ENCODE measurements around the gene PCDHGB4.
"Not testable (repeated sequence)": the region's sequence is repeated elsewhere in the genome, so short reads cannot be mapped to it uniquely, and the experiment has no call there.

Gene PCDHGB4

GRCh38 chr5:141399555-141400258, 12.2 kb downstream of the PCDHGB4 start:
- Histone ChIP-seq H2AFZ (ENCODE audit: low read length) (no peak overlapping the region), H3K9ac (ENCODE audit: low read length) (no peak overlapping the region), H3K4me2 (ENCODE audit: low read depth, low read length) (no peak overlapping the region), H3K27ac (ENCODE audit: low read length) (no peak overlapping the region), H3K9me3 (replicated peaks; ENCODE audit: insufficient read depth, low read length) (no peaks in the 10 kb centered on the region), H3K27me3 (replicated peaks; ENCODE audit: insufficient read depth, low read length) (peaks cover 11% of the 10 kb centered on the region; the same call in 1 of the 2 replicates), H3K79me2 (ENCODE audit: low read length) (no peaks in the 10 kb centered on the region), H3K9me2 (replicated peaks; ENCODE audit: insufficient read depth, low read length) (no peaks in the 10 kb centered on the region), H3K4me3 (ENCODE audit: low read length) (no peak overlapping the region), H3K4me1 (ENCODE audit: low read length) (no peaks in the 10 kb centered on the region), H3F3A (ENCODE audit: insufficient read depth, low read length) (no peaks in the 10 kb centered on the region), H4K20me1 (ENCODE audit: insufficient read depth, low read length) (no peaks in the 10 kb centered on the region), H3K36me3 (replicated peaks; ENCODE audit: insufficient read depth, low read length) (no peaks in the 10 kb centered on the region)
- TF ChIP-seq CTCF (IDR thresholded peaks at IDR 0.05; ENCODE audit: low read length): no peak
- no peak for DNase-seq

GRCh38 chr5:141402553-141403243, 15.2 kb downstream of the PCDHGB4 start, which contains the start of gene PCDHGA9:
Gene PCDHGA9 (plus strand): TSS chr5:141402778. CDS start chr5:141402953, 175 bp downstream.
- peak; percentile 23 for DNase-seq
- Histone ChIP-seq H3K9me2 (replicated peaks; ENCODE audit: insufficient read depth, low read length) (no peaks in the 10 kb centered on the region), H2AFZ (ENCODE audit: low read length) (0 out of 2 replicates have a peak within 1 kb of the TSS, but pooled peaks have one; percentile 21), H3K9ac (ENCODE audit: low read length) (no peak within 1 kb of the TSS), H3K36me3 (replicated peaks; ENCODE audit: insufficient read depth, low read length) (no peaks in the 10 kb centered on the region; the same call in 1 of the 2 replicates), H3K4me1 (ENCODE audit: low read length) (no peaks in the 10 kb centered on the region), H4K20me1 (ENCODE audit: insufficient read depth, low read length) (no peaks in the 10 kb centered on the region), H3F3A (ENCODE audit: insufficient read depth, low read length) (no peaks in the 10 kb centered on the region), H3K79me2 (ENCODE audit: low read length) (no peaks in the 10 kb centered on the region), H3K27me3 (replicated peaks; ENCODE audit: insufficient read depth, low read length) (peaks cover 11% of the 10 kb centered on the region; the same call in 1 of the 2 replicates), H3K27ac (ENCODE audit: low read length) (no peak within 1 kb of the TSS), H3K4me2 (ENCODE audit: low read depth, low read length) (no peak within 1 kb of the TSS), H3K9me3 (replicated peaks; ENCODE audit: insufficient read depth, low read length) (no peaks in the 10 kb centered on the region), H3K4me3 (ENCODE audit: low read length) (no peak within 1 kb of the TSS)
- TF ChIP-seq CTCF (IDR thresholded peaks at IDR 0.05; ENCODE audit: low read length): peak; percentile 45
- no peak for TF ChIP-seq EZH2 (optimal IDR thresholded peaks at IDR 0.05; ENCODE audit: low read depth, low read length)
- TF ChIP-seq EZH2phosphoT487 (IDR thresholded peaks at IDR 0.05; ENCODE audit: low read length): no peak

- TF ChIP-seq CTCF (IDR thresholded peaks at IDR 0.05; ENCODE audit: low read length): no peak
- no peak for TF ChIP-seq EZH2phosphoT487 (IDR thresholded peaks at IDR 0.05; ENCODE audit: low read length)
- no peak for TF ChIP-seq EZH2 (optimal IDR thresholded peaks at IDR 0.05; ENCODE audit: low read depth, low read length)
- H2AFZ ChIP-seq (ENCODE audit: low read length): no peak overlapping the region
- DNase-seq: no peak
- H3K9me3 ChIP-seq (replicated peaks; ENCODE audit: insufficient read depth, low read length): no peaks in the 10 kb centered on the region
- no peaks in the 10 kb centered on the region for H3F3A ChIP-seq (ENCODE audit: insufficient read depth, low read length)
- no peaks in the 10 kb centered on the region for H4K20me1 ChIP-seq (ENCODE audit: insufficient read depth, low read length)
- no peaks in the 10 kb centered on the region for H3K79me2 ChIP-seq (ENCODE audit: low read length)
- no peak overlapping the region for H3K4me3 ChIP-seq (ENCODE audit: low read length)
- H3K36me3 ChIP-seq (replicated peaks; ENCODE audit: insufficient read depth, low read length): no peaks in the 10 kb centered on the region; the same call in 1 of the 2 replicates
- H3K9me2 ChIP-seq (replicated peaks; ENCODE audit: insufficient read depth, low read length): no peaks in the 10 kb centered on the region
- H3K9ac ChIP-seq (ENCODE audit: low read length): no peak overlapping the region
- H3K27me3 ChIP-seq (replicated peaks; ENCODE audit: insufficient read depth, low read length): peaks cover 11% of the 10 kb centered on the region; the same call in 1 of the 2 replicates
- H3K27ac ChIP-seq (ENCODE audit: low read length): no peak overlapping the region
- H3K4me1 ChIP-seq (ENCODE audit: low read length): no peaks in the 10 kb centered on the region
- no peak overlapping the region for H3K4me2 ChIP-seq (ENCODE audit: low read depth, low read length)
Measured at GRCh38 chr5:141403387-141403786, 15.9 kb downstream of the PCDHGB4 start.

GRCh38 chr5:141407790-141408505, 20.4 kb downstream of the PCDHGB4 start, which contains the start of gene PCDHGB6:
Gene PCDHGB6 (plus strand): TSS chr5:141408021. CDS start chr5:141408203, 182 bp downstream.
- not testable (repeated sequence) for H2AFZ ChIP-seq (ENCODE audit: low read length); H3K79me2 ChIP-seq (ENCODE audit: low read length); H3K4me3 ChIP-seq (ENCODE audit: low read length); H3K27ac ChIP-seq (ENCODE audit: low read length); H4K20me1 ChIP-seq (ENCODE audit: insufficient read depth, low read length); H3K9me2 ChIP-seq (replicated peaks; ENCODE audit: insufficient read depth, low read length); H3F3A ChIP-seq (ENCODE audit: insufficient read depth, low read length); H3K4me1 ChIP-seq (ENCODE audit: low read length); H3K27me3 ChIP-seq (replicated peaks; ENCODE audit: insufficient read depth, low read length); H3K36me3 ChIP-seq (replicated peaks; ENCODE audit: insufficient read depth, low read length); H3K9ac ChIP-seq (ENCODE audit: low read length); H3K9me3 ChIP-seq (replicated peaks; ENCODE audit: insufficient read depth, low read length); DNase-seq; H3K4me2 ChIP-seq (ENCODE audit: low read depth, low read length)
